Osteocyte (in vitro differentiated cells): ENCODE data around the gene NIFK. TPM values are rescaled to one million over a fixed set of nuclear protein-coding genes. Genes with fewer than 3 reads are reported as not detected.
"Not testable (repeated sequence)": the region's sequence is repeated elsewhere in the genome, so short reads cannot be mapped to it uniquely, and the experiment has no call there.

Experiments
- DNase-seq: peaks from one replicate; pipeline ENCODE4 v3.0.0; 2021; ENCODE audit warnings: mixed read lengths; ENCODE audit not compliant: unreplicated experiment; ENCODE audit errors: extremely low spot score
- H3K27ac Mint-ChIP-seq: one replicate; pipeline ENCODE4 v1.8.0; 2021; ENCODE audit warnings: mild to moderate bottlenecking, mixed read lengths; ENCODE audit not compliant: unreplicated experiment
- H3K27me3 Mint-ChIP-seq: one replicate; pipeline ENCODE4 v1.8.0; 2021; ENCODE audit warnings: mixed read lengths; ENCODE audit not compliant: unreplicated experiment
- H3K36me3 Mint-ChIP-seq: one replicate; pipeline ENCODE4 v1.8.0; 2021; ENCODE audit warnings: mixed read lengths; ENCODE audit not compliant: unreplicated experiment
- H3K4me1 Mint-ChIP-seq: one replicate; pipeline ENCODE4 v1.8.0; 2021; ENCODE audit warnings: mixed read lengths; ENCODE audit not compliant: unreplicated experiment
- H3K4me3 Mint-ChIP-seq: one replicate; pipeline ENCODE4 v1.8.0; 2021; ENCODE audit warnings: mild to moderate bottlenecking, moderate library complexity, mixed read lengths; ENCODE audit not compliant: unreplicated experiment
- H3K9me3 Mint-ChIP-seq: one replicate; pipeline ENCODE4 v1.8.0; 2021; ENCODE audit warnings: mixed read lengths; ENCODE audit not compliant: unreplicated experiment
- CTCF ChIP-seq: fragments of 200-600 bp; sonication (generic); IDR thresholded peaks from 2 replicates; pipeline ENCODE4 v1.5.0; 2021; ENCODE audit warnings: antibody characterized with exemption, mild to moderate bottlenecking, moderate library complexity
- total RNA-seq: library from RNA; stranded (reverse); gene quantifications from 2 replicates; pipeline ENCODE4 v1.2.1, GENCODE V29; 2021

NIFK gene
- total RNA-seq, 1 donor from 2014 or later = 41.0 TPM

- no peaks in the 10 kb centered on the region for H3K9me3 Mint-ChIP-seq
- TF ChIP-seq CTCF = no peak
- H3K4me3 Mint-ChIP-seq = no peak overlapping the region
- DNase-seq = no peak
- no peaks in the 10 kb centered on the region for H3K27me3 Mint-ChIP-seq
- no peaks in the 10 kb centered on the region for H3K36me3 Mint-ChIP-seq
- no peak overlapping the region for H3K27ac Mint-ChIP-seq
- H3K4me1 Mint-ChIP-seq = peaks cover 9% of the 10 kb centered on the region
These were observed 26.8 kb downstream of the NIFK start for GRCh38 chr2:121709776-121710469.

- no peaks in the 10 kb centered on the region for H3K9me3 Mint-ChIP-seq
- no peak for TF ChIP-seq CTCF
- H3K27me3 Mint-ChIP-seq = no peaks in the 10 kb centered on the region
- no peak for DNase-seq
- no peak overlapping the region for H3K4me3 Mint-ChIP-seq
- H3K4me1 Mint-ChIP-seq = peaks cover 9% of the 10 kb centered on the region
- H3K27ac Mint-ChIP-seq = no peak overlapping the region
- H3K36me3 Mint-ChIP-seq = no peaks in the 10 kb centered on the region
These were observed 28.7 kb downstream of the NIFK start for GRCh38 chr2:121707920-121708361.

- H3K4me3 Mint-ChIP-seq = no peak overlapping the region
- H3K27ac Mint-ChIP-seq = no peak overlapping the region
- H3K36me3 Mint-ChIP-seq = no peaks in the 10 kb centered on the region
- TF ChIP-seq CTCF = no peak
- H3K27me3 Mint-ChIP-seq = no peaks in the 10 kb centered on the region
- peaks cover 9% of the 10 kb centered on the region for H3K4me1 Mint-ChIP-seq
- no peaks in the 10 kb centered on the region for H3K9me3 Mint-ChIP-seq
- DNase-seq = no peak
These were observed 29.2 kb downstream of the NIFK start for GRCh38 chr2:121707344-121707919.

- H3K27me3 Mint-ChIP-seq = no peaks in the 10 kb centered on the region
- no peak overlapping the region for H3K4me3 Mint-ChIP-seq
- TF ChIP-seq CTCF = no peak
- no peak for DNase-seq
- H3K27ac Mint-ChIP-seq = no peak overlapping the region
- H3K4me1 Mint-ChIP-seq = peaks cover 5% of the 10 kb centered on the region
- no peaks in the 10 kb centered on the region for H3K9me3 Mint-ChIP-seq
- no peaks in the 10 kb centered on the region for H3K36me3 Mint-ChIP-seq
These were observed 30.7 kb downstream of the NIFK start for GRCh38 chr2:121705958-121706357.

- Mint-ChIP-seq H3K27me3 (no peaks in the 10 kb centered on the region), H3K4me1 (no peaks in the 10 kb centered on the region), H3K36me3 (no peaks in the 10 kb centered on the region), H3K9me3 (no peaks in the 10 kb centered on the region), H3K4me3 (no peak overlapping the region), H3K27ac (no peak overlapping the region)
- no peak for DNase-seq
- no peak for TF ChIP-seq CTCF
These were observed 31.3 kb downstream of the NIFK start for GRCh38 chr2:121705390-121705789.

- not testable (repeated sequence) for DNase-seq, H3K27ac Mint-ChIP-seq, H3K27me3 Mint-ChIP-seq, H3K4me1 Mint-ChIP-seq, H3K36me3 Mint-ChIP-seq, H3K9me3 Mint-ChIP-seq, H3K4me3 Mint-ChIP-seq
These were observed 34.9 kb downstream of the NIFK start for GRCh38 chr2:121701761-121702160.
